NCI-H2227 (cell line): ENCODE results near the gene PCGF1.
"Not testable (repeated sequence)": the region's sequence is repeated elsewhere in the genome, so short reads cannot be mapped to it uniquely, and the experiment has no call there.

ENCODE experiments used
- DNase-seq: peaks from one replicate; lab custom pipeline; 2025; ENCODE audit not compliant: unreplicated experiment; lab: John Stamatoyannopoulos, UW

PCGF1 gene

DNA sequence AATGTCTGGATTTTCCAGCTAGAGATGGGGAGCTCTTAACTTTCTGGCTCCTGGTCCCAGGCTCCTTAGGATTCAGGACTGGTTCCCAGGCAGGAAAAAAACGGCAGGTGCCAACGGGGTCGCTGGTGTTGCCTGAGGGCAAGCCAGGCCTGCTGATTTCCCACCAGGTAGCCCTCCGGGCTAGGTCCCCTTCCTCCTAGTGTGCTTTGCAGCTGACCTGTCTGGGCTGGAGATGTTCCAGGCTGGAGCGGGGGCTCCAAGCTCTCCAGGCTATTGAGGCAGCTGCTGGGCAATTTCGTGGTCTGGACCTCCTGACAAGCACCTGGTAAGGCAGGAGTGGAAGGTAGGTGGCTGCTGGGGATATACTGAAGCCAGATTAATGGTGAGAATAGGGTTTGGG, 33.0 kb downstream of the PCGF1 start:
- DNase-seq = no peak

DNA sequence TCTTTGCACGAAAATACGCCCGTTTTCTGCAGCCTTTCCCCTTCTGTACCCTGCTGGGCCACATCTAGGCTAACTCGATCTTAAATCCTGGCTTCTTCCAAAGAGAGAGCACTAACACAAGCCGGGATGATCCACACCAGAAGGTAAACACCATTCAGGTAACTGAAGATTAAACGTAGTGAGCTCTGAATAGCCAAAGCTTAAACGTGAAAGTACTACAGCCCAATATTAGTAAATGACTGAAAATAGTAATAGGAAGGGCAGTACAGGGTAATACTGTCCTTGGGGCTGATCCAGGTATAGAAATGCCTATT, 34.6 kb downstream of the PCGF1 start:
- no peak for DNase-seq

DNA sequence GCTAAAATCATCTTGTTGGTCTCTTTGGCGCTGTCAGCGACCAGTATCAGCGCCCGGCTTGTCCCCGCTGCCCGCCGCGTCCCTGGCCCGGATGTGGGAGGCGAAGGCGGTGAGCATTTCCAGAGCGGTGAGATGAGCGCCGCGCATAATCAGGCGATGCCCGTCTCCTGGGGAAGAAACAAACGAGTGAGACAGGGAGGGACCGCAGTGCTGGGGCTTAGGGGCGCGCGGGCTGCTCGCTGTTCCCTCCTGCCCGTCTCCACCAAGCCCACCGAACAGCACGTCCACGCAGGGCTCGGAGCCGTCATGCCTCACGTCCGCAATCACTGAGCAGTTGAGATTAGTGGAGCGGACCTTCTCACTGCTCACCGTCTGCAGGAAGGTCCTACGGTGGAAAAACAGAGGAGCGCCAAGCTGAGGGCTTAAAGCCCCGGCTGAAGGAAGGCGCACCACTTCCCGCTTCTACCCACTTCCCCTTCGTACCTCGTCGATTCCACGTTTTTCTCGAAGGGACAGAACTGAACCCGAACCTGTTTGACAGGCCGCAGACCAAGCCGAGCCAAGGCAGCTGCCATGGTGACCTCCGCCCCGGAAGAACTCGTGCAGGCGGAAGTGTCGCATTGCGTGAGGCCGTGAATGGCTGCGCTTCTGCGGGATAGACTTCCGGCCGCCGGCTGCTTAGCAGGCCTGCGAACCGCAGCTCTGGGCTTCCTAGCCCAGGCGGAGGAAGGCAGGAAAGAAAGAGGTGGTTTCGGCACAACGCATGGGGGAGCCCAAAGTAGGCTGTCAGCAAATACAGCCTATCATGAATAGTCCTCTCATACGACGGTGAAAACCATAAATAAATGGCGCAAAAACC, 35.2 kb downstream of the PCGF1 start, which contains the start of gene MRPL53:
Gene MRPL53 (minus strand): TSS at position 595 of the 859 bp plus-strand sequence. CDS start 20 bp downstream, at position 575.
- DNase-seq = peak; percentile 97

DNA sequence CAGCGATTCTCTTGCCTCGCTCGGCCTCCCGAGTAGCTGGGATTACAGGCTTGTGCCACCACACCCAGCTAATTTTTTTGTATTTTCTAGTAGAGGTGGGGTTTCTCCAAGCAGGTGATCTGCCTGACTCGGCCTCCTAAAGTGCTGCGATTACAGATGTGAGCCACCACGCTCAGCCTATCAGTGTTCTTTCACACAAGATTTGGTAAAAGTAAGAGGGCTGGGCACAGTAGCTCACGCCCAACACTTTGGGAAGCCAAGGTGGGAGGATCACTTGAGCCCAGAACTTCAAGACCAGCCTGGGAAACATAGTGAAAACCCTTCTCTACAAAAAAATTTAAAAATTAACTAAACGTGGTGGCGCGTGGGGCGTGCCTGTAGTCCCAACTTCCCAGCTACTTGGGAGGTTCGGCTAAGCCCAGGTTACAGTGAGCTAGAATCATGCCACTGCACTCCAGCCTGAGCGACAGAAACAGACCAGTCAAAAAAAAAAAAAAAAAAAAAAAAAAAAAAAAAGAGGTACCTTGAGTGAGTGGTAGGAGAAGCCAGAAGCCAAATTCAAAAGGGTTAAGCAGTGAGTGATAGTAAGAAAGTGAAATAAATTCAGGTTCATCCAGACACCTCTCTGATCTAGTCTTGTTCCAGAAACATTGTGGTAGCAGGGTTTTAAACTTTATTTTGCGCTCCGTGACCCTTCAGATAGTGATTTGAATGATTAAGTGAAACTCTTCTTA, 36.0 kb downstream of the PCGF1 start:
- DNase-seq = no peak

DNA sequence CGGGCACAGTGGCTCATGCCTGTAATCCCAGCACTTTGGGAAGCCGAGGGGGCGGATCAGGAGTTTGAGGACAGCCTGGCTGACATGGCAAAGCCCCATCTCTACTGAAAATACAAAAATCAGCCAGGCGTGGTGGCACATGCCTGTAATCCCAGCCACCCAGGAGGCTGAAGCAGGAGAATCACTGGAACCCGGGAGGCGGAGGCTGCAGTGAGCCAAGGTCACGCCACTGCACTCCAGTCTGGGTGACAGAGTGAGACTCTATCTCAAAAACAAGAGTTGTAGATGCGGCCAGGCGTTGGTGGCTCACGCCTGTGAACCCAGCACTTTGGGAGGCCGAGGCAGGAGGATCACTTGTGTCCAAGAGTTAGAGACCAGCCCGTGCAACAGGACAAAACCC, 36.8 kb downstream of the PCGF1 start:
- not testable (repeated sequence) for DNase-seq

DNA sequence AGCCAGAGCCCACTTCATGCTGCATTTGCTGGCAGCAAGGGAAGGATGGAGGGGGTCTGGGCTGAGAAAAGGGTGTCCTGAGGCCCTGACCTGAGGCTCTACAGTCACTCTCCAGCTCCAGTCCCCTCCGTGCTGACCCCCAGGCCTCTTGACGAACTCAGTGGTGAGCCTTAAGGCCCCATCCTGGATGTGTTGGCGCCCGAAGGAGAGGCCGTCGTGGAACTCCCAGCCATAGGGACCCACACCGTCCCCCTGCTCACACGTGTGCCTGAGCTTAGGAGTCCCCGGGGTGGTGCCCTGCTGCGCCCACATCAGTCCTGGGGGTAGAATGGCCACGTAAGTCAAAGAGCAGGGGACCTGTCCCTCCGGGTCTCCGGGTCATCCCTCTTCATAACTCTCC, 43.1 kb downstream of the PCGF1 start:
- no peak for DNase-seq

DNA sequence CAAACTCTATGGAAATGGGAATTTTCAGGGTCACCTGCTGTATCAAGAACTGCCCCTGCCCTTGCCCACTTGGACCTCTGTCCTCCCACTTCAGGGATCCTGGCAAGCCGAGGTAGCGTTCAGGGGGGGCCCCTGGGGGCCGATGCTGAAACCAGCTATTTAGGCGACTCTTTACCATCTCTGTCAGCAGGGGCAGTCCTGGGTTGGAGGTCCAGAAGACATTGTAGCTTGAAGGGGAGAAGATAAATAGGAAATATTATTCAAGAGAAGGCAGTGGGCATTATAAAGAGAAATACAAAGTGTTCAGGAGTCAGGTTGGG, 44.7 kb downstream of the PCGF1 start:
- no peak for DNase-seq

DNA sequence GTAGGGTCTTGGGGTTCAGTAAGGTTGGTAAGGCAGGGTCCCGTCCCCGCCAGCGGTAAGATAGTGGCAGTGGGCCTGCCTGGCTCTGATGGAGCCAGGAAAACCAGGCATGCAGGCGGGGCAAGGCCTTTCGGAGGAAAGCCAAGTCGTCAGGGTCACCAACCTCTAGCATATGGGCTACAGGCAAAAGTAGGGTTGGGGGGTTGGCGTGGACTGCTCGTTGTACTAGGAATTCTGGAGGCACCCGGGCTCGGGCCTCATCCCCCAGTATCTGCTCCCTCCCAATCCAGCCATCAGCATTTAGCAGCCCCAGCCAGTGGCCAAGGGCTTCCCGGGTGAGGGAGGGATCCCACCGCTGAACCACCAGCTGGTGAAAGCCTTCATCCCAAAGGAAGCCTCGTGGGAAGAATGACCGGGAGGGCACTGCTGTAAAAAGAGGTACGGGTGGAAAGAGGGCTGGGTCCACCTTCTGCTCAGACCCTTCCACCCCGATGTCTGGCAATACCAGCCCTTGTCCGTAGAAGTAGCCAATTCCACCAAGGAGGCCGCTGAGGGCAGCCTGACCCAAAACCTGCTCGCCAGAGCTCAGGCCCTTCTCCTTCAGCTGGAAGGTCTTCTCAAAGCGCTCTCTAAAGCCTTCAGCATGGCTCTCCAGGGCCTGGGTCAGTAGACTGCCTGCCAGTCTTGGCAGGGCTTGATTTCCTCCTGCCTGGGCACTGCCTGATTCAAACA, 45.3 kb downstream of the PCGF1 start:
- DNase-seq = no peak

DNA sequence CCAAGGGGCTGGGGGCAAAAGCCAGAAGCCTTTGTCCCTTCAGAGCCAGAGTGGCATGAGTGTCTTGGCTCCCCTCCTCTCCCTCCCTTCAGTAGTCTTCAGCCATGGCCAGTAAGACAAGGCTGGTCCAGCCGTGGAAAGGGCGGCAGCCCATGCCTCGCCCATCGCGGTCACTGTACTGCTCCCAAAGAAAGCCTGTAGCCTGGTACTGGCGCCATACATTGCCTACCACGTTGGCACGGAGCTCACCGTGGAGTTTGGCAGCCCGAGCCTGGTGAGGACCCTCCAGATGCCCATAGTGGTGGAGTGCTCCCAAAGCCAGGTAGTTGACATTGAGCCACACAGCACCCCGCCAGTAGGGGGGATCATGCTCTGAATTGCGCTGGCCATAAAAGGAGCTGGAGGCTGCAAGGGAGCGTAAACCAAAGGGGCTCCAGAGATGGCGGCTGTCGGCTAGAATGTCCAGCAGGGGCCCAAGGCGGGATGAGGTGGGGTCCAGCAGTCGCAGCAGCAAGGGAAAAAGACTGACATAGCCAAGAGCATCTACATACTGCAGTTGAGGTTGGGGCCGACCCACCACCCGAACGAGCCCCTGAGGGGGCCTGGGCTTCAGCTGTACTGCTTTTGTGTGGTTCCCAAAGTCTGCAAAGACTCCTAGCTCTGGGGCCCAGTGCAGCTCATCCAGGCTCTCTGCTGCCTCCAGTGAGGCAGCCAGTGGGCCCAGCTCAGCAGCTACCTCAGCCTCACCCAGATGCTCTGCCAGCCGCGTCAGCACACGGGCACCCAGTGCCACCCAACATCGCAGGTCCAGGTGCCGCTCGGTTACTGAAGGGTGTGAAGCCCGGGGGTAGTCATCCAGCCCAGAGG, 46.1 kb downstream of the PCGF1 start:
- DNase-seq = no peak

GRCh38 chr2:74460187-74460586, 47.3 kb downstream of the PCGF1 start:
- not testable (repeated sequence) for DNase-seq

DNA sequence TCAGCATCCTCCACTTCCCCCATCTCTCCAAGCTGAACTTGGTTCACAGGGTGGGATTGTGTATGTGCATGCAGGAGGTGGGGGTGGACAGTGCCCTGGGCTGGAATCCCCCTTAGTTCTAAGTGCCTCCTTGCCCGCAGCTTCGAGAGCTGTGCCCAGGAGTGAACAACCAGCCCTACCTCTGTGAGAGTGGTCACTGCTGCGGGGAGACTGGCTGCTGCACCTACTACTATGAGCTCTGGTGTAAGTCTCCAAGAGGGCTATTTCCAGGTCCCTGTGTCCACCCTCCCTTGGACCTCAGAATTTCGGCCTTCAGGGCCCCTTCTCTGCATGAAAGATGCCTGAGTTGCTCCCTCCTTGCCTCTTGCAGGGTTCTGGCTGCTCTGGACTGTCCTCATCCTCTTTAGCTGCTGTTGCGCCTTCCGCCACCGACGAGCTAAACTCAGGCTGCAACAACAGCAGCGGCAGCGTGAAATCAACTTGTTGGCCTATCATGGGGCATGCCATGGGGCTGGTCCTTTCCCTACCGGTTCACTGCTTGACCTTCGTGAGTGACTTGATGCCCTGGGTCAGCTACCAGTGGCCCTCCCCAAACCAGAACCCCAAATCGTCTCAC, 47.9 kb downstream of the PCGF1 start:
- DNase-seq = not testable (repeated sequence)

GRCh38 chr2:74458938-74459363, 48.5 kb downstream of the PCGF1 start:
- peak; percentile 43 for DNase-seq

GRCh38 chr2:74458132-74458937, 49.2 kb downstream of the PCGF1 start, which contains the start of gene WBP1:
Gene WBP1 (plus strand): TSS chr2:74458438. CDS start chr2:74458603, 165 bp downstream.
- DNase-seq = peak; percentile 99

DNA sequence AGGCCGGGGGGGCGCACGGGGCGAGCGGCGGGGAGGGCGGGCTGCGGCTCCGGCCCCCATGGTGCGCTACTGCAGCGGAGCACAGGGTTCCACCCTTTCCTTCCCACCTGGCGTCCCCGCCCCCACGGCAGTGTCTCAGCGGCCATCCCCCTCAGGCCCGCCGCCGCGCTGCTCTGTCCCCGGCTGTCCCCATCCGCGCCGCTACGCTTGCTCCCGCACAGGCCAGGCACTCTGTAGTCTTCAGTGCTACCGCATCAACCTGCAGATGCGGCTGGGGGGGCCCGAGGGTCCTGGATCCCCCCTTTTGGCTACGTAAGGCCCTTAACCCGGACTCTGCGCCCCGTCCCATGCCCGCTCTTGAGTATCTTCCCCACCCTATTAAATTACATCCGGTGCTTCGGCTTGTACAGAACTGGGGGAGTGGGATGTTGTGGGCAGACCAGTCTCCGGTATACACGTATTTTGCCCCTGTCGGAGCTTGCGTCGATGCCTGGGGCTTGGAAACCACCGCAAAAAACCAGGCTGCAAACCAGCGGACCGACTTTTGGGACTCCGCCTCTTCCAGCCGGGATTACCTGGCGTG, 49.9 kb downstream of the PCGF1 start:
- peak; percentile 89 for DNase-seq

GRCh38 chr2:74457129-74457548, 50.4 kb downstream of the PCGF1 start:
- no peak for DNase-seq
